Mucosa of gallbladder (tissue), 1 donor: ENCODE measurements around the gene EXOC3L1. TPM values are rescaled to one million over a fixed set of nuclear protein-coding genes. Genes with fewer than 3 reads are reported as not detected.

Experiments used
- DNase-seq: peaks from one replicate; pipeline ENCODE4 v3.0.0-alpha.2; 2020; ENCODE audit warnings: low spot score
- total RNA-seq: library from RNA; stranded (reverse); gene quantifications from one replicate; pipeline ENCODE4 v1.2.1, GENCODE V29; 2021
- donor health status: DM: no; HTN: no; CAD: no.

EXOC3L1 gene
- total RNA-seq, 1 donor from 2014 or later: 3.2 TPM

GRCh38 chr16:67181346-67181745, 8.6 kb downstream of the EXOC3L1 start:
- no peak for DNase-seq

- no peak for DNase-seq
These were observed 9.8 kb downstream of the EXOC3L1 start for GRCh38 chr16:67180166-67180565.

GRCh38 chr16:67179421-67180080, 10.4 kb downstream of the EXOC3L1 start:
- DNase-seq: no peak

- peak; percentile 81 for DNase-seq
These were observed 11.9 kb downstream of the EXOC3L1 start for GRCh38 chr16:67177743-67178699.

- no peak for DNase-seq
These were observed 13.3 kb downstream of the EXOC3L1 start for GRCh38 chr16:67176662-67177061.

- no peak for DNase-seq
These were observed 15.2 kb downstream of the EXOC3L1 start for GRCh38 chr16:67174706-67175231.

- DNase-seq: peak; percentile 93
These were observed 15.9 kb downstream of the EXOC3L1 start for GRCh38 chr16:67173808-67174705.

GRCh38 chr16:67173323-67173722, 16.6 kb downstream of the EXOC3L1 start:
- no peak for DNase-seq

- no peak for DNase-seq
These were observed 18.8 kb downstream of the EXOC3L1 start for GRCh38 chr16:67170949-67171649.

GRCh38 chr16:67170168-67170948, 19.6 kb downstream of the EXOC3L1 start, which contains the start of gene NOL3:
Gene NOL3, plus strand, starts transcription at chr16:67170538.
- peak; percentile 74 for DNase-seq

- DNase-seq: no peak
These were observed 20.2 kb downstream of the EXOC3L1 start for GRCh38 chr16:67169642-67170167.

- DNase-seq: no peak
These were observed 20.9 kb downstream of the EXOC3L1 start for GRCh38 chr16:67169011-67169451.

- no peak for DNase-seq
These were observed 22.3 kb downstream of the EXOC3L1 start for GRCh38 chr16:67167588-67167987.

- DNase-seq: no peak
These were observed 23.3 kb downstream of the EXOC3L1 start for GRCh38 chr16:67166598-67167168.

- DNase-seq: no peak
These were observed 23.8 kb downstream of the EXOC3L1 start for GRCh38 chr16:67166110-67166547.

GRCh38 chr16:67165121-67166078, 24.5 kb downstream of the EXOC3L1 start:
- no peak for DNase-seq

GRCh38 chr16:67164599-67165061, 25.3 kb downstream of the EXOC3L1 start, which contains the start of gene HSF4:
Gene HSF4, plus strand, starts transcription at chr16:67164745. Its CDS starts 67 bp downstream, at chr16:67164812.
- DNase-seq: no peak
